22Rv1 (cell line): ENCODE results near the gene SBF2.

Experiments used
- CTCF ChIP-seq: fragments of 450-650 bp; IDR thresholded peaks from 2 replicates; pipeline ENCODE4 v1.5.1; 2017; ENCODE audit warnings: mild to moderate bottlenecking
- ZFX ChIP-seq: fragments of 450-650 bp; IDR thresholded peaks from 2 replicates; pipeline ENCODE4 v1.6.1; 2017; ENCODE audit warnings: antibody characterized with exemption, borderline replicate concordance

- TF ChIP-seq CTCF = no peak
- no peak for TF ChIP-seq ZFX
Observed at GRCh38 chr11:9922806-9923205, 371.2 kb downstream of the SBF2 start.
